HG02870 (cell line): ENCODE data around the gene PBLD.
"Not testable (repeated sequence)": the region's sequence is repeated elsewhere in the genome, so short reads cannot be mapped to it uniquely, and the experiment has no call there.

Experiments
- ATAC-seq: cut with Tn5 transposase; IDR thresholded peaks from one replicate; pipeline ENCODE4 v1.9.1; 2021; ENCODE audit warnings: mild to moderate bottlenecking, moderate library complexity; ENCODE audit not compliant: unreplicated experiment

PBLD gene

GRCh38 chr10:68284062-68285001 is 48.4 kb downstream of the PBLD start:
- no peak for ATAC-seq

GRCh38 chr10:68280758-68281157 is 52.0 kb downstream of the PBLD start:
- no peak for ATAC-seq

GRCh38 chr10:68278906-68279753 is 53.6 kb downstream of the PBLD start:
- not testable (repeated sequence) for ATAC-seq

GRCh38 chr10:68277814-68278213 is 54.9 kb downstream of the PBLD start:
- not testable (repeated sequence) for ATAC-seq

- no peak for ATAC-seq
Measured at GRCh38 chr10:68276224-68276623, 56.5 kb downstream of the PBLD start.

- ATAC-seq: no peak
Measured at GRCh38 chr10:68275600-68276126, 57.1 kb downstream of the PBLD start.

GRCh38 chr10:68272833-68273232 is 59.9 kb downstream of the PBLD start:
- no peak for ATAC-seq

GRCh38 chr10:68271196-68271882 is 61.4 kb downstream of the PBLD start:
- ATAC-seq: no peak

GRCh38 chr10:68269562-68270290 is 63.0 kb downstream of the PBLD start:
- ATAC-seq: no peak

- ATAC-seq: no peak
Measured at GRCh38 chr10:68261132-68261856, 71.4 kb downstream of the PBLD start.

- ATAC-seq: no peak
Measured at GRCh38 chr10:68253346-68253745, 79.4 kb downstream of the PBLD start.

GRCh38 chr10:68251625-68252495 is 80.9 kb downstream of the PBLD start:
- ATAC-seq: no peak

GRCh38 chr10:68251151-68251550 is 81.6 kb downstream of the PBLD start:
- ATAC-seq: no peak

- ATAC-seq: no peak
Measured at GRCh38 chr10:68249297-68249696, 83.4 kb downstream of the PBLD start.

- no peak for ATAC-seq
Measured at GRCh38 chr10:68247931-68248330, 84.8 kb downstream of the PBLD start.

- not testable (repeated sequence) for ATAC-seq
Measured at GRCh38 chr10:68246397-68246796, 86.3 kb downstream of the PBLD start.

GRCh38 chr10:68242051-68242450 is 90.7 kb downstream of the PBLD start:
- ATAC-seq: no peak

- ATAC-seq: no peak
Measured at GRCh38 chr10:68239596-68240150, 93.1 kb downstream of the PBLD start.
